ENCODE measurements around the gene MRPL20.

Gene MRPL20

DNA sequence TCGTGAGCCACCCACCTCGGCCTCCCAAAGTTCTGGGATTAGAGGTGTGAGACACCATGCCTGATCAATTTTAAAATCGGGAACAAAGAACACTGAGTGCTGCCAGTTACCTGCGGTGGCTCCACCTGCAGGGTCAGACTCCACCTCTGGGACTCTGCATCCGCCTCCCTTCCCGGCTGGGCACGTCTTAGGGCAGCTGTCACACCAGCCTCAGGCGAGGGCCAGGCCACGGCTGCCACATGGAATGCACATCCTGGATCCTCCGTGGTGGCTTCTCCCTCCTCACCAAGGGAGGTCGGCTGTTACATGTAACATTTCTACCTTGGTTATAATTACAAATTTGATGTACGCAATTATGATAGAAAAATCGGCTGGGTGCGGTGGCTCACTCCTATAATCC is 42.8 kb downstream of the MRPL20 start:
- Histone ChIP-seq H3K27me3 (ENCODE audit: control insufficient read depth, low read length) (no peaks in the 10 kb centered on the region), H3K4me2 (ENCODE audit: low read length) (no peak overlapping the region), H3K9me2 (replicated peaks; ENCODE audit: control insufficient read depth, low read length) (no peaks in the 10 kb centered on the region), H3K4me1 (ENCODE audit: control insufficient read depth, low read length) (no peaks in the 10 kb centered on the region), H3K9me3 (ENCODE audit: control insufficient read depth, insufficient read depth, low read length) (peaks cover 18% of the 10 kb centered on the region), H3K27ac (ENCODE audit: low read depth, low read length) (no peak overlapping the region), H3K36me3 (ENCODE audit: control insufficient read depth, low read length) (no peaks in the 10 kb centered on the region), H3F3A (ENCODE audit: control insufficient read depth, insufficient read depth) (peaks cover 6% of the 10 kb centered on the region; the same call in 1 of the 2 replicates), H4K20me1 (ENCODE audit: control insufficient read depth, insufficient read depth, low read depth, low read length) (no peaks in the 10 kb centered on the region), H3K79me2 (ENCODE audit: control insufficient read depth, low read length) (no peaks in the 10 kb centered on the region), H3K4me3 (ENCODE audit: low read length) (no peak overlapping the region)
- TF ChIP-seq, protein P1, sequence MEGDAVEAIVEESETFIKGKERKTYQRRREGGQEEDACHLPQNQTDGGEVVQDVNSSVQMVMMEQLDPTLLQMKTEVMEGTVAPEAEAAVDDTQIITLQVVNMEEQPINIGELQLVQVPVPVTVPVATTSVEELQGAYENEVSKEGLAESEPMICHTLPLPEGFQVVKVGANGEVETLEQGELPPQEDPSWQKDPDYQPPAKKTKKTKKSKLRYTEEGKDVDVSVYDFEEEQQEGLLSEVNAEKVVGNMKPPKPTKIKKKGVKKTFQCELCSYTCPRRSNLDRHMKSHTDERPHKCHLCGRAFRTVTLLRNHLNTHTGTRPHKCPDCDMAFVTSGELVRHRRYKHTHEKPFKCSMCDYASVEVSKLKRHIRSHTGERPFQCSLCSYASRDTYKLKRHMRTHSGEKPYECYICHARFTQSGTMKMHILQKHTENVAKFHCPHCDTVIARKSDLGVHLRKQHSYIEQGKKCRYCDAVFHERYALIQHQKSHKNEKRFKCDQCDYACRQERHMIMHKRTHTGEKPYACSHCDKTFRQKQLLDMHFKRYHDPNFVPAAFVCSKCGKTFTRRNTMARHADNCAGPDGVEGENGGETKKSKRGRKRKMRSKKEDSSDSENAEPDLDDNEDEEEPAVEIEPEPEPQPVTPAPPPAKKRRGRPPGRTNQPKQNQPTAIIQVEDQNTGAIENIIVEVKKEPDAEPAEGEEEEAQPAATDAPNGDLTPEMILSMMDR (IDR thresholded peaks at IDR 0.05; ENCODE audit: low read depth, low read length, poor library complexity, severe bottlenecking): no peak
- TF ChIP-seq EZH2phosphoT487 (IDR thresholded peaks at IDR 0.05; ENCODE audit: borderline replicate concordance, low read length): no peak

DNA sequence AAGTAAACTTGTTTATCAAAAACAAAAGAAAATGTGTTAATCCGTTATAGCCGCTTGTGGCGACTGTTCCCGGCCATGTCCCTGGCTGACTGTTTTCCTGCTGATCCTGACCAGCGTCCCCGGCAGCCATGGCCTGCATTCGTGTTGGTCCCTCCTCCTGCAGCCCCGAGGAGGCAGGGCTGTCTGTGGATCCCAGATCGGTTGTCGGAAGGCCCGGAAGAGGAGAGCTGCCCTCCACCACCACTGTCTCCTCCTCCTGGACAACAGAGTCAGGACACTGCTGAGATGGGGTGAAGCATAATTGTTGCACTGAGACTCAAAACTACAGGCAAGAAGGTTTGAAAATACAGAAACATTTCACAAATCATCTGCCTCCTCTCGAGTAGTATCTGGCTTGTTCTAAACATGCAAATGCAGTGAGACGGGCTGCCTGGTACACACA is 45.1 kb downstream of the MRPL20 start:
- no peak overlapping the region for H3K27ac ChIP-seq (ENCODE audit: low read depth, low read length)
- peaks cover 12% of the 10 kb centered on the region for H3K27me3 ChIP-seq (ENCODE audit: control insufficient read depth, low read length)
- no peaks in the 10 kb centered on the region for H3K4me1 ChIP-seq (ENCODE audit: control insufficient read depth, low read length)
- H3K79me2 ChIP-seq (ENCODE audit: control insufficient read depth, low read length): no peaks in the 10 kb centered on the region
- TF ChIP-seq, protein P1 (IDR thresholded peaks at IDR 0.05; ENCODE audit: low read depth, low read length, poor library complexity, severe bottlenecking): no peak
- no peak for TF ChIP-seq EZH2phosphoT487 (IDR thresholded peaks at IDR 0.05; ENCODE audit: borderline replicate concordance, low read length)
- no peaks in the 10 kb centered on the region for H3K36me3 ChIP-seq (ENCODE audit: control insufficient read depth, low read length)
- no peaks in the 10 kb centered on the region for H3K9me2 ChIP-seq (replicated peaks; ENCODE audit: control insufficient read depth, low read length)
- H3F3A ChIP-seq (ENCODE audit: control insufficient read depth, insufficient read depth): 0 out of 2 replicates have a peak, but pooled peaks cover 2% of the 10 kb centered on the region
- H3K9me3 ChIP-seq (ENCODE audit: control insufficient read depth, insufficient read depth, low read length): peaks cover 13% of the 10 kb centered on the region
- no peak overlapping the region for H3K4me2 ChIP-seq (ENCODE audit: low read length)
- no peaks in the 10 kb centered on the region for H4K20me1 ChIP-seq (ENCODE audit: control insufficient read depth, insufficient read depth, low read depth, low read length)
- no peak overlapping the region for H3K4me3 ChIP-seq (ENCODE audit: low read length)

DNA sequence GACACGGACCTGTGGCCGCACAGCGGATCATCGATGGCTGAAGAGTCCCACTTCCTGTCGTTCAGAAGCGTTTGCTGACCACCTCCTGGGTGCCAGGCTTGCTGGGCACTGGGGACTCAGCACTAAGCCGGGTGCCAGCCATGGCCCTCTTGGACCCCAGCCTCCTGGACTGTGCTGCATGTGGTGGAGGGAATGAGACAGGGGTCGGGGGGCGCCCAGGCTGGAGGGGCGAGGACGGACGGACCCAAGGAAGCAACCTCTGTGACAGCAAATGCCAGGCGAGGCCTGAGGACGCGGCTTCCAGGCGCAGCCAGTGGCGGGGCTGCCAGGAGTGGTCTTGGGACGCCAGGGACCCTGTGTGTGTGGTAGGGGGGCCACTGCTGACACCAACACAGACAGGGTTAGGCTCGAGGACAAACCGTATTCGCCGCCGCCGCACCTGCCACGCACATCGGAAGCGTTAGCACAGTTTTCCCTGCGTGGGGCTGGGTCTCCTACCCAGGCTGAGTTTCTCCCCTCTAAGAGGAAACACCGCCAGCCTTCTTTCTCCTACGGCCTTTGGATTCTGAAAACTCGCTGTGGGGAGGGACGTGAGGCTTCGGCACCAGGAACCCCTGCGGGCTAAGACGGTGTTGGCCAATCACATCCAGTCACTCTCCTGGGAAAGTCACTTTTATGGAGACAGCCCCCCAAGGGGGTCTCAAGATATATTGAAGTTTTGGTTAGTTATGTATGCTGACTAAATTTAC is 45.7 kb downstream of the MRPL20 start:
- no peaks in the 10 kb centered on the region for H3K9me2 ChIP-seq (replicated peaks; ENCODE audit: control insufficient read depth, low read length)
- TF ChIP-seq, protein P1 (IDR thresholded peaks at IDR 0.05; ENCODE audit: low read depth, low read length, poor library complexity, severe bottlenecking): no peak
- no peak for TF ChIP-seq EZH2phosphoT487 (IDR thresholded peaks at IDR 0.05; ENCODE audit: borderline replicate concordance, low read length)
- peaks cover 7% of the 10 kb centered on the region for H3K9me3 ChIP-seq (ENCODE audit: control insufficient read depth, insufficient read depth, low read length)
- H3K4me2 ChIP-seq (ENCODE audit: low read length): no peak overlapping the region
- H3K27me3 ChIP-seq (ENCODE audit: control insufficient read depth, low read length): peaks cover 12% of the 10 kb centered on the region
- H3K36me3 ChIP-seq (ENCODE audit: control insufficient read depth, low read length): no peaks in the 10 kb centered on the region
- no peaks in the 10 kb centered on the region for H3K4me1 ChIP-seq (ENCODE audit: control insufficient read depth, low read length)
- no peaks in the 10 kb centered on the region for H3K79me2 ChIP-seq (ENCODE audit: control insufficient read depth, low read length)
- no peak overlapping the region for H3K27ac ChIP-seq (ENCODE audit: low read depth, low read length)
- no peak overlapping the region for H3K4me3 ChIP-seq (ENCODE audit: low read length)
- no peaks in the 10 kb centered on the region for H4K20me1 ChIP-seq (ENCODE audit: control insufficient read depth, insufficient read depth, low read depth, low read length)
- H3F3A ChIP-seq (ENCODE audit: control insufficient read depth, insufficient read depth): 0 out of 2 replicates have a peak, but pooled peaks cover 2% of the 10 kb centered on the region
